GM18505 (cell line): ENCODE measurements around the gene CPNE9.

Experiments used
- ATAC-seq: cut with Tn5 transposase; IDR thresholded peaks from one replicate; pipeline ENCODE4 v1.9.1; 2021; ENCODE audit not compliant: unreplicated experiment
- POLR2A ChIP-seq: IDR thresholded peaks from 4 replicates; pipeline ENCODE4 v1.6.1; 2011; ENCODE audit warnings: borderline replicate concordance; ENCODE audit not compliant: insufficient read depth, insufficient read length; ENCODE audit errors: extremely low read depth

Gene CPNE9

GRCh38 chr3:9749645-9750555, 46.3 kb downstream of the CPNE9 start, which contains the start of gene OGG1:
TSS of gene OGG1 (plus strand) at chr3:9749952. CDS start at chr3:9750287, 335 bp downstream.
- TF ChIP-seq POLR2A = peak; percentile 62
- ATAC-seq = peak; percentile 86

- no peak for ATAC-seq
- no peak for TF ChIP-seq POLR2A
These were observed 47.2 kb downstream of the CPNE9 start for GRCh38 chr3:9750556-9751411.

- TF ChIP-seq POLR2A = no peak
These were observed 51.0 kb downstream of the CPNE9 start for GRCh38 chr3:9754678-9755077.

GRCh38 chr3:9757427-9757826, 53.8 kb downstream of the CPNE9 start:
- ATAC-seq = no peak
- no peak for TF ChIP-seq POLR2A

More at GRCh38 chr3:9754678-9755077, 51.0 kb downstream of the CPNE9 start:
- ATAC-seq = no peak

GRCh38 chr3:9760779-9761505, 57.3 kb downstream of the CPNE9 start:
- no peak for TF ChIP-seq POLR2A
- ATAC-seq = no peak

GRCh38 chr3:9761919-9762318, 58.3 kb downstream of the CPNE9 start:
- no peak for ATAC-seq
- TF ChIP-seq POLR2A = no peak

GRCh38 chr3:9762871-9763270, 59.2 kb downstream of the CPNE9 start:
- no peak for ATAC-seq
- no peak for TF ChIP-seq POLR2A

- TF ChIP-seq POLR2A = no peak
- no peak for ATAC-seq
These were observed 62.2 kb downstream of the CPNE9 start for GRCh38 chr3:9765865-9766264.

- no peak for ATAC-seq
- TF ChIP-seq POLR2A = no peak
These were observed 63.8 kb downstream of the CPNE9 start for GRCh38 chr3:9767418-9767817.

- ATAC-seq = no peak
- TF ChIP-seq POLR2A = no peak
These were observed 64.6 kb downstream of the CPNE9 start for GRCh38 chr3:9768141-9768775.

- no peak for TF ChIP-seq POLR2A
- no peak for ATAC-seq
These were observed 65.4 kb downstream of the CPNE9 start for GRCh38 chr3:9769012-9769411.

- ATAC-seq = no peak
- TF ChIP-seq POLR2A = no peak
These were observed 66.0 kb downstream of the CPNE9 start, which contains the start of gene CAMK1 for GRCh38 chr3:9769426-9770275. TSS of gene CAMK1 (minus strand) at chr3:9769947. CDS start at chr3:9767749, 2,198 bp downstream.
